GM12878 (cell line): ENCODE measurements around the gene C19orf67. TPM values are rescaled to one million over a fixed set of nuclear protein-coding genes. Genes with fewer than 3 reads are reported as not detected.
A peak's percentile ranks its signal among the peaks of the same experiment; 100 is the strongest.

Experiments
- BACH1 ChIP-seq: fragments of 450-650 bp; IDR thresholded peaks from 2 replicates; pipeline ENCODE4 v1.6.1; 2017; ENCODE audit warnings: mild to moderate bottlenecking, borderline replicate concordance
- CBX3 ChIP-seq: fragments of 200-600 bp; sonication (generic); IDR thresholded peaks from 2 replicates; pipeline ENCODE4 v1.6.1; 2016; ENCODE audit warnings: low read depth, borderline replicate concordance
- CEBPB ChIP-seq, 2 experiments: fragments of 150-350 bp in 1 of 2; IDR thresholded peaks; 2 replicates each; pipeline ENCODE4 v1.6.1; 2012 to 2014; ENCODE audit warnings: low read depth in 2 of 2, low read length in 2 of 2, borderline replicate concordance in 1 of 2, inconsistent platforms in 1 of 2
- ELK1 ChIP-seq: IDR thresholded peaks from 2 replicates; pipeline ENCODE4 v1.6.1; 2012; ENCODE audit warnings: low read depth, low read length, improper control_type of control experiment
- HDGF ChIP-seq: fragments of 450-650 bp; IDR thresholded peaks from 2 replicates; pipeline ENCODE4 v1.6.1; 2016; ENCODE audit warnings: antibody characterized with exemption
- IKZF1 ChIP-seq: fragments of 450-650 bp; conservative IDR thresholded peaks from 2 replicates; pipeline ENCODE4 v1.6.1; 2017; ENCODE audit warnings: antibody characterized with exemption, mild to moderate bottlenecking
- IKZF2 ChIP-seq, 2 experiments: fragments of 450-650 bp; IDR thresholded peaks; 2 replicates each; pipeline ENCODE4 v1.6.1; 2017; ENCODE audit warnings: mild to moderate bottlenecking in 2 of 2, moderate library complexity in 2 of 2
- KAT2A ChIP-seq: conservative IDR thresholded peaks from 2 replicates; pipeline ENCODE4 v1.6.1; 2011; ENCODE audit warnings: low read depth, low read length; ENCODE audit not compliant: control insufficient read depth
- KDM1A ChIP-seq: fragments of 200-600 bp; sonication (generic); IDR thresholded peaks from 2 replicates; pipeline ENCODE4 v1.6.1; 2016; ENCODE audit warnings: borderline replicate concordance
- MTA2 ChIP-seq: fragments of 450-650 bp; IDR thresholded peaks from 2 replicates; pipeline ENCODE4 v1.6.1; 2016; ENCODE audit warnings: low read depth, mild to moderate bottlenecking, moderate library complexity
- NFYB ChIP-seq: IDR thresholded peaks from 2 replicates; pipeline ENCODE4 v1.6.1; 2011; ENCODE audit warnings: low read depth, mild to moderate bottlenecking, low read length, improper control_type of control experiment, moderate library complexity; ENCODE audit not compliant: insufficient read depth
- NKRF ChIP-seq: fragments of 450-650 bp; conservative IDR thresholded peaks from 2 replicates; pipeline ENCODE4 v1.6.1; 2017; ENCODE audit warnings: mild to moderate bottlenecking, moderate library complexity
- PKNOX1 ChIP-seq: fragments of 450-650 bp; IDR thresholded peaks from 2 replicates; pipeline ENCODE4 v1.6.1; 2016; ENCODE audit warnings: mild to moderate bottlenecking
- POLR2AphosphoS2 ChIP-seq: IDR thresholded peaks from 2 replicates; pipeline ENCODE4 v1.6.1; 2011; ENCODE audit warnings: low read depth, mild to moderate bottlenecking, low read length, improper control_type of control experiment, moderate library complexity
- POLR2AphosphoS5 ChIP-seq: IDR thresholded peaks from 2 replicates; pipeline ENCODE4 v1.6.1; 2011; ENCODE audit warnings: mild to moderate bottlenecking, low read length, inconsistent platforms
- RELB ChIP-seq: fragments of 450-650 bp; IDR thresholded peaks from 2 replicates; pipeline ENCODE4 v1.6.1; 2017; ENCODE audit warnings: low read depth, mild to moderate bottlenecking, moderate library complexity
- WRNIP1 ChIP-seq: IDR thresholded peaks from 2 replicates; pipeline ENCODE4 v1.6.1; 2011; ENCODE audit warnings: low read depth, low read length, improper control_type of control experiment, borderline replicate concordance
- ZBTB40 ChIP-seq: fragments of 450-650 bp; IDR thresholded peaks from 2 replicates; pipeline ENCODE4 v1.6.1; 2016; ENCODE audit warnings: mild to moderate bottlenecking, moderate library complexity, borderline replicate concordance
- ZNF217 ChIP-seq: fragments of 450-650 bp; IDR thresholded peaks from 2 replicates; pipeline ENCODE4 v1.6.1; 2017; ENCODE audit warnings: antibody characterized with exemption, mild to moderate bottlenecking
- ZNF274 ChIP-seq: IDR thresholded peaks from one replicate; pipeline ENCODE4 v1.8.0; 2011; ENCODE audit not compliant: insufficient read length, insufficient read depth
- polyA plus RNA-seq, 11 experiments: library from polyadenylated mRNA; depleted of rRNA in 4 of 11; unstranded in 6 of 11; stranded (reverse) in 5 of 11; fragments of >200 nt; fragmentation: Nextera tagmentation in 4 of 11; fragmentation: Illumina TruSeq in 1 of 11; extraction: Ambion mirVana in 4 of 11; extraction: Trizol in 1 of 11; gene quantifications; 1 replicate in 1 of 11; 2 replicates in 10 of 11; pipeline versions ENCODE4 v1.2.1 to v1.2.3, GENCODE V29; 2011 to 2016; ENCODE audit warnings: inconsistent platforms in 2 of 11, missing spikeins in 2 of 11, low read depth in 1 of 11
- total RNA-seq, 4 experiments: library from RNA; depleted of rRNA in 3 of 4; stranded (reverse); fragments of >200 nt in 3 of 4; fragmentation: Illumina TruSeq in 1 of 4; extraction: Trizol in 1 of 4; gene quantifications; 2 replicates each; pipeline versions ENCODE4 v1.2.1 to v1.2.3, GENCODE V29; 2013 to 2021

The C19orf67 gene
- total and polyA plus RNA-seq, 10 of the 15 experiments (the other 5 are each of a cell fraction or from before 2014, with no cell fraction given): 0.14 TPM; not detected in 9

GRCh38 chr19:14031719-14032480 lies 53.7 kb downstream of the C19orf67 start, which contains the start of gene IL27RA (continued):
- TF ChIP-seq POLR2AphosphoS5 (peak; percentile 82), KAT2A (no peak), ZBTB40 (no peak), IKZF1 (peak; percentile 88), ZNF274 (no peak), HDGF (no peak), WRNIP1 (0 out of 2 replicates have a peak, but pooled peaks have one; percentile 20), ZNF217 (no peak), RELB (no peak; the same call in 1 of the 2 replicates), MTA2 (peak; percentile 68; the same call in 1 of the 2 replicates), PKNOX1 (peak; percentile 41; the same call in 1 of the 2 replicates), IKZF2 (IDR thresholded peaks at IDR 0.05) (peak; percentile 61 to 72), CBX3 (no peak), POLR2AphosphoS2 (no peak), CEBPB (IDR thresholded peaks at IDR 0.05; ENCODE audit: borderline replicate concordance in 1 of 2, low read depth in 2 of 2, low read length in 2 of 2) (no peak), NKRF (peak; percentile 67), NFYB (no peak), ELK1 (0 out of 2 replicates have a peak, but pooled peaks have one; percentile 9), KDM1A (no peak), BACH1 (peak; percentile 12; the same call in 1 of the 2 replicates)
